Skeletal muscle satellite cell (primary cell): ENCODE results near the gene GMFB.
"Not testable (repeated sequence)": the region's sequence is repeated elsewhere in the genome, so short reads cannot be mapped to it uniquely, and the experiment has no call there.

Experiments used
- H3K27me3 ChIP-seq: 2 replicates; pipeline ENCODE4 v1.7.0; 2013; ENCODE audit warnings: low read length; ENCODE audit not compliant: control insufficient read depth, insufficient read depth
- H3K36me3 ChIP-seq: 2 replicates; pipeline ENCODE4 v1.7.0; 2013; ENCODE audit warnings: mild to moderate bottlenecking, control low read depth, low read length; ENCODE audit not compliant: insufficient read depth
- H3K4me1 ChIP-seq: 2 replicates; pipeline ENCODE4 v1.7.0; 2013; ENCODE audit warnings: low read length; ENCODE audit not compliant: control insufficient read depth, insufficient read depth
- H3K4me2 ChIP-seq: 2 replicates; pipeline ENCODE4 v1.7.0; 2013; ENCODE audit warnings: mild to moderate bottlenecking, low read length
- H3K4me3 ChIP-seq: 2 replicates; pipeline ENCODE4 v1.7.0; 2013; ENCODE audit warnings: low read length
- H3K9ac ChIP-seq: 2 replicates; pipeline ENCODE4 v1.7.0; 2013; ENCODE audit warnings: mild to moderate bottlenecking, low read depth, low read length, moderate library complexity
- H3K9me3 ChIP-seq: replicated peaks from 2 replicates; pipeline ENCODE4 v1.7.0; 2013; ENCODE audit warnings: mild to moderate bottlenecking, control low read depth, low read length

GMFB gene

GRCh38 chr14:54440873-54441868 is 47.6 kb downstream of the GMFB start, which contains the start of gene CNIH1:
TSS of gene CNIH1 (minus strand) at chr14:54441374. CDS start at chr14:54441327, 47 bp downstream.
- Histone ChIP-seq H3K9ac (peak within 1 kb of the TSS; percentile 99), H3K36me3 (no peaks in the 10 kb centered on the region), H3K4me1 (peaks cover 16% of the 10 kb centered on the region), H3K9me3 (no peaks in the 10 kb centered on the region), H3K27me3 (peaks cover 10% of the 10 kb centered on the region), H3K4me3 (peak within 1 kb of the TSS; percentile 95), H3K4me2 (peak within 1 kb of the TSS; percentile 90)

DNA sequence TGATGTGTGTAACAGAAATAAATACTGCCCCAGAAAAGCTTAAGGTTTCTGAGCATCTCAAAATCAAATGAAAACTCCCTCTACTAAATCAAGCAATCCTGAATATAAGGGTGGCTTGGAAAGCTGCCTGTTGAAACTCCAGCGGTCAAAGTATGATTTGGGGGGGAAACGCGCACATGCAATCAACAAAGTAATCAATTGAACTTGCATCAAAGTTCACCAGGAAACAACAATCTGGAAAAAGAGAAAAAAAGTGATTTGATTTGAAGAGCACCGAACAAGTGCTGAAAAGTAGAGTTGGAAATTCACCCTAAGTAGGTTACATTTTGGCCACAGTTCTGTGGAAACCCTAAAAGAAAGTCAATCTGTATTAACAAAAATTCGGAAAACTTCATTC is 48.3 kb downstream of the GMFB start:
- no peaks in the 10 kb centered on the region for H3K36me3 ChIP-seq
- H3K4me3 ChIP-seq: peak overlapping the region; percentile 95
- peaks cover 10% of the 10 kb centered on the region for H3K27me3 ChIP-seq
- peak overlapping the region; percentile 99 for H3K9ac ChIP-seq
- H3K4me2 ChIP-seq: peak overlapping the region; percentile 89
- peaks cover 20% of the 10 kb centered on the region for H3K4me1 ChIP-seq
- no peaks in the 10 kb centered on the region for H3K9me3 ChIP-seq

- Histone ChIP-seq H3K9me3 (no peaks in the 10 kb centered on the region), H3K4me1 (peaks cover 22% of the 10 kb centered on the region), H3K27me3 (peaks cover 7% of the 10 kb centered on the region), H3K36me3 (no peaks in the 10 kb centered on the region), H3K4me3 (peak overlapping the region; percentile 95), H3K4me2 (peak overlapping the region; percentile 89), H3K9ac (peak overlapping the region; percentile 99)
Measured at GRCh38 chr14:54440037-54440436, 48.7 kb downstream of the GMFB start.

DNA sequence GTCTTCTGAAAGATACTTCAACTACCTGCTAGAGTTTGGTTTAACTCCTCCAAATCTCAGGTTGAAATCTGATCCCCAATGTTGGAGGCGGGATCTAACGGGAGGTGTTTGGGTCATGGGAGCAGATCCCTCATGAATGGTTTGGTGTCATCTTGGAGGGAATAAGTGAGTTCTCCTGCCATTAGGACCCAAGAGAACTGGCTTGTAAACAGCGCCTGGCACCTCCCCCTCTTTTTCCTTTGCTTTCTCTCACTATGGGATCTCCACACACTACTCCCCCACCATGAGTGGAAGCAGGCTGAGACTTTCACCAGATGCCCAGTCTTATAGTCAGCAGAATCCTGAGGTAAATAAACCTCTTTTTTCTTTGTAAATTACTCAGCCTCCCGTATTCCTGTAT is 50.1 kb downstream of the GMFB start:
- H3K9ac ChIP-seq: no peak overlapping the region
- H3K4me1 ChIP-seq: peaks cover 22% of the 10 kb centered on the region
- H3K27me3 ChIP-seq: no peaks in the 10 kb centered on the region
- no peaks in the 10 kb centered on the region for H3K9me3 ChIP-seq
- H3K4me3 ChIP-seq: no peak overlapping the region
- peaks cover 11% of the 10 kb centered on the region for H3K36me3 ChIP-seq
- no peak overlapping the region for H3K4me2 ChIP-seq

DNA sequence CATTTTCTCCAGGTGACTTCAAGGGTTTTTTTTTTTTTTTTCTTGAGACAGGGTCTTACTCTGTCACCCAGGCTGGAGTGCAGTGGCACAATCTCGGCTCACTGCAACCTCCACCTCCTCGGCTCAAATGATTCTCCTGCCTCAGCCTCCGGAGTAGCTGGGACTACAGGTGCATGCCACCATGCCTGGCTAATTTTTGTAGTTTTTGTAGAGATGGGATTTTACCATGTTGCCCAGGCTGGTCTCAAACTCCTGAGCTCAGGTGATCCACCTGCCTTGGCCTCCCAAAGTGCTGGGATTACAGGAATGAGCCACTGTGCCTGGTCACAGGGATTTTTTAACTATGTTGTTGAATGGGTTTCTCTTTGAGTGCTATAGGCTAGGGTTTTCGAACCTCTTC is 50.8 kb downstream of the GMFB start:
- H3K36me3 ChIP-seq: peaks cover 12% of the 10 kb centered on the region
- not testable (repeated sequence) for H3K9me3 ChIP-seq, H3K9ac ChIP-seq, H3K4me2 ChIP-seq, H3K27me3 ChIP-seq, H3K4me3 ChIP-seq
- peaks cover 22% of the 10 kb centered on the region for H3K4me1 ChIP-seq

DNA sequence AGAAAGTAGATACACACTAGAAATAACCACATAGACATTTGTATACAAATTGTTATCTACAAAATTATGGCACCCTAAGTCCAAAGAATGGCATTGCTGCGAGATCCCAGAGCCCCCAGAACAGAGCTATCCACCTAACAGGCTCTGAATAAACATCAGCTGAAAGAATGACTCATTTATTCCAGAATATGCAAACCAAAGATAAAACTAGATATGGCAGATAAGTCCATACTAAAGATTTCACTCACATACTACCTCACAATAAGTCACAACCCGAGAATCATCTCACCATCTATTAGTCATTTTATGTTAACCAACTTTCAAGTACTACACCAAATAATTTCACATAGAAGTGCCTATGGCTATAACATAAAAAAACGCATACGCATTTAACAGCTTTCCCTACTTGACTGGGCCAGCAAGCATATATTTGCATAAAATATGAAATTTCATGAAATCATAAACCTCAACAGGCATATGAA is 53.2 kb downstream of the GMFB start:
- peaks cover 16% of the 10 kb centered on the region for H3K36me3 ChIP-seq
- H3K27me3 ChIP-seq: no peaks in the 10 kb centered on the region
- no peaks in the 10 kb centered on the region for H3K9me3 ChIP-seq
- no peak overlapping the region for H3K9ac ChIP-seq
- H3K4me1 ChIP-seq: peaks cover 17% of the 10 kb centered on the region
- H3K4me2 ChIP-seq: peak overlapping the region; percentile 41
- H3K4me3 ChIP-seq: no peak overlapping the region

DNA sequence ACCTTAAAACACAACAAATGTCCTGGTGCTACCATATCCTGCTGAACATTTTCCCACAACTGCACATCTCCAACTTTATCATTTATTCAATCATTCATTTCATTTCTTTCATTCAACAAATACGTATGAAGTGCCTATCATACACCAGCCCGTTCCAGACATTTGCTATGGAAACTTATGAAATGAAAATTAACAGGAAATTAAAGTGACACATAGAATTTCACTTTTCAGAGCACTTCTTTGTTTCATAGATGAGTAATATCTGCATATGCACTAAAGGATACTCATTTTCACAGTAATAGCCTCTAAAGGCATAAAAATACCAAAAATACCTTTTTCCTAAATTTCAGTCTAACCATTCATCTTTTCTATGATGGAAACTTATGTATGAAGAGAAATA is 60.3 kb downstream of the GMFB start:
- Histone ChIP-seq H3K9me3 (no peaks in the 10 kb centered on the region), H3K4me2 (no peak overlapping the region), H3K4me1 (no peaks in the 10 kb centered on the region), H3K9ac (no peak overlapping the region), H3K36me3 (peaks cover 56% of the 10 kb centered on the region), H3K27me3 (no peaks in the 10 kb centered on the region), H3K4me3 (no peak overlapping the region)

- Histone ChIP-seq H3K4me2 (no peak overlapping the region), H3K27me3 (no peaks in the 10 kb centered on the region), H3K36me3 (peaks cover 56% of the 10 kb centered on the region), H3K9me3 (no peaks in the 10 kb centered on the region), H3K4me3 (no peak overlapping the region), H3K4me1 (no peaks in the 10 kb centered on the region), H3K9ac (no peak overlapping the region)
Measured at GRCh38 chr14:54427871-54428270, 60.9 kb downstream of the GMFB start.

DNA sequence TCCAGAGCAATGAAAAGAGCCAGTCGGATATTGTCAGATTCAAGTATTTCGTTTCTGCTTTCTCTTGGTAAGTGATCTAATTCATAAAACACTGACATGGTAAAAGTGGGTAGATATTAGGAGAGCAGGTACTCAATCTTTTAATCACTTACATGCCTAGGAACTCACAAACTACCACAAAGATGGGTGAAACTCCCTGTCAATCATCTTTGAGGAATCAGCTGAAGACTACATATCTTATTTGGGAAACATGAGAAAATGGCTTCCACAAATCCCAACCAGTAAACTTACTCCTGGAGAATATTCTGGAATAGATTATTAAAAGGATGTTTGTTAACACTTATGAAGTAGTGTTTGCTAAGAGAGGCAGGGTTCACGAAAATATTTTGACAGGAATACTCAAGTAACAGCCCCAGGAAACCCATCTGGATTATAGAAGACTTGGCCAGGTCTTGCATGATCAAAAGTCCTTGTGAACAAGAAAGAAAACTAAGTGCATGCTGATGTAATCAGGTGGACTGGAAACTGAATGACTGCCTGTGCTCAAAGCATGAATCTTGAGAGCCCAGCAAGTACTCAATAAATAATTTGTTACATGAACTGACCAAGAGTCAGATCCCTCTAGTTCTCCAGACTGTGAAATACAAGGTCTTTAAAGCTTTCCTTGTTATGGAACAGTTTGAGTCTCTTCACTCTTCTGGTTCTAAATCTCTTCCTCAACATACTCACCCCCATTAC is 63.1 kb downstream of the GMFB start:
- no peak overlapping the region for H3K4me2 ChIP-seq

DNA sequence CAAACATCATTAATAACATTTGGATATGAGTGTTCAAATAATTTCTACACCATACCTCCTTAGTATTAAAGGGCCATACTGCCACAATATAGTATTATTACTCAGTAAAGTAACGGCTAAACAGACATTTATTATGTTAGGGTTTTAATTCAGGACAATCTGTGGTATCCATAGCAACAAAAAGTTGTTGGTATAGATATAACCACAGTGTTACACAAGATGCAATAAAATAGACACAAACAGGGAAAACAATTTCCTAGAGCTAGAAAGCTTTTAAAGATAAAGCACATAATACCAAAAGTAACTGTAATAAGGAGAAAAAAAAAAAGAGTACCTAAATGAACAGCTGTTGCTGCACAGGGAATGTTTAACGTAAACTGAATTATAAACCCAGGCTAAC is 63.7 kb downstream of the GMFB start:
- Histone ChIP-seq H3K4me2 (no peak overlapping the region), H3K4me1 (no peaks in the 10 kb centered on the region), H3K9me3 (no peaks in the 10 kb centered on the region), H3K4me3 (no peak overlapping the region), H3K27me3 (no peaks in the 10 kb centered on the region), H3K36me3 (peaks cover 49% of the 10 kb centered on the region), H3K9ac (no peak overlapping the region)

More for the DNA sequence above, 63.1 kb downstream of the GMFB start:
- Histone ChIP-seq H3K27me3 (no peaks in the 10 kb centered on the region), H3K4me3 (no peak overlapping the region), H3K9me3 (no peaks in the 10 kb centered on the region), H3K36me3 (peaks cover 52% of the 10 kb centered on the region), H3K4me1 (no peaks in the 10 kb centered on the region), H3K9ac (no peak overlapping the region)
